Measurements from ENCODE around the gene GPR146.
A peak's percentile ranks its signal among the peaks of the same experiment; 100 is the strongest.
"Not testable (repeated sequence)": the region's sequence is repeated elsewhere in the genome, so short reads cannot be mapped to it uniquely, and the experiment has no call there.

The GPR146 gene

DNA sequence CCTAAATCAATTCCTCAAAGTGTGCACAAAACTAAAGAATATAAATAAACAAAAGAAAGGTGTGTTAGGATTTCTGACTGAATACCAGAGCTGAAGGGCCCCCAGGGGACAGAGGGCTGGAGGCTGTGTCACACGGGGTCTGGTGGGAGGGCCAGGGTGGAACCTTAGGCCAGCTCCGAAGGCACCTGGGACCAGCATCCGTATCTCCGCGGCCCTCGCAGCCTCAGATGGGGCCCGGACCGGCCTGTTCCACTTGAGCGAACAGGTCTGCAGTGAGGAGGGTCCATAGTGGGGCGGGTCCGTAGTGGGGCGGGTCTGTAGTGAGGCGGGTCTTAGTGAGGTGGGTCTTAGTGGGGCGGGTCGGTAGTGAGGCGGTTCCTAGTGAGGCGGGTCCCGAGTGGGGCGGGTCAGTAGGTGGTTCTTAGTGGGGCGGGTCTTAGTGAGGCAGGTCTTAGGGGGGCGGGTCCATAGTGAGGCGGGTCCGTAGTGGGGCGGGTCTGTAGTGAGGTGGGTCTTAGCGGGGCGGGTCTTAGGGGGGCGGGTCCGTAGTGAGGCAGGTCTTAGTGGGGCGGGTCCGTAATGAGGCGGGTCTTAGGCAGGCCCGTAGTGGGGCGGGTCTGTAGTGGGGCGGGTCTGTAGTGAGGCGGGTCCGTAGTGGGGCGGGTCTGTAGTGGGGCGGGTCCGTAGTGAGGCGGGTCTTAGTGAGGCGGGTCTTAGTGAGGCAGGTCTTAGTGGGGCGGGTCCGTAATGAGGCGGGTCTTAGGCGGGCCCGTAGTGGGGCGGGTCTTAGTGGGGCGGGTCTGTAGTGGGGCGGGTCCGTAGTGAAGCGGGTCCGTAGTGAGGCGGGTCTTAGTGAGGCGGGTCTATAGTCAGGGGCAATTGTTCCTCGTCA, 15.1 kb downstream of the GPR146 start:
- DNase-seq = no peak

DNA sequence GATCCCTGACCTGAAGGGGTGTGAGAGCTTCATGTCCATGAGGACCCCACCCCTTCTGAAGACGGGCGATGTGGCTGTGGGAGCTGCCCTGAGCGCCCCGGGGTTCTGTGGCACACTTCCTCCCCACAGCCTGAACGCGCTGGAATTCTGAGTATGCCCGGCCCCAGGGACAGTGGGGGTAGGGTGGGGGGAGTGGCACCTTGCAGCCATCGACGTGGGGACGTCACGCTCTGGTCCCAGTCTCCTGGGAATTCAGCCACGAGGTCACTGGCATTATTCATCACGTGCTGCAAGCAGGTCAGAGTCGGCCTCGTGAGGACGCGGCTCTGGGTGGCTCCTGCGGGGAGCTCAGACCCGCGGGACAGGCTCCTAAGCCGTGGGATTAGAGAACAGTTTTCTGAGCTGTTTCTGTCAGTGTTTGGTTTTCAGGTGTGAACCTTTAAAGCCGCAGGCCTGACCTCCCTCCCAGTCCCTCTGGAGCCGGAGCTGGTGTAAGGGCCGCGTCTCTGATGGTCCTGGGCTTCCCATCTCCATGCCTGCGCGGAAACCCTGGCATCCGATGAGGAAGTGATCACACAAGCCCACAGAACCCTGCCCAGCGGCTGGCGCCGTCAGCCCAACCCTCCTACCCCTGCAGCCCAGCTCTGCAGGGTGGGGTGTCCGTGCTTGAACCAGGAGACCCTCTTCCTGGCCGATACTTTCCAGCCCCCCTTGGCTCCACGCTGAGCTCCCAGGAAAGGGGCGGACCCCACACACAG, 16.1 kb downstream of the GPR146 start:
- no peak for DNase-seq

DNA sequence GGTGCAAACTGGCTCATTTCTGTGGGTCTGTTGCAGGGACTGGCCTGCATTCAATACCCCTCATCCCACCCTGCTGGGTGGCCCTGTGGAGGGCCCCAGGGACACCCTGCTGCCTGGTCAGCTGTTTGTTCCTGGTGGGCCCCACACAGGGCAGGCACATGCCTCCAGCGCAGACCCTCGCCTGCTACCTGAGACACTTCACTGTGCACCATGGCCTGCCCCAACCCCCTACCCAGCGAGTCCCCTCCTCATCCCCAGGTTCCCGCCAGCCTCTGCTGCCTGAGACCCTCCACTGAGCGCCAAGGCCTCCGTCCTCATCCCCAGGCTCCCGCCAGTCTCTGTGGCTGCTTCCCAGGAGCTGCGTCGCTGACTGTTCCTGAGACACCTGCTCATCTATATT, 16.8 kb downstream of the GPR146 start:
- no peak for DNase-seq

DNA sequence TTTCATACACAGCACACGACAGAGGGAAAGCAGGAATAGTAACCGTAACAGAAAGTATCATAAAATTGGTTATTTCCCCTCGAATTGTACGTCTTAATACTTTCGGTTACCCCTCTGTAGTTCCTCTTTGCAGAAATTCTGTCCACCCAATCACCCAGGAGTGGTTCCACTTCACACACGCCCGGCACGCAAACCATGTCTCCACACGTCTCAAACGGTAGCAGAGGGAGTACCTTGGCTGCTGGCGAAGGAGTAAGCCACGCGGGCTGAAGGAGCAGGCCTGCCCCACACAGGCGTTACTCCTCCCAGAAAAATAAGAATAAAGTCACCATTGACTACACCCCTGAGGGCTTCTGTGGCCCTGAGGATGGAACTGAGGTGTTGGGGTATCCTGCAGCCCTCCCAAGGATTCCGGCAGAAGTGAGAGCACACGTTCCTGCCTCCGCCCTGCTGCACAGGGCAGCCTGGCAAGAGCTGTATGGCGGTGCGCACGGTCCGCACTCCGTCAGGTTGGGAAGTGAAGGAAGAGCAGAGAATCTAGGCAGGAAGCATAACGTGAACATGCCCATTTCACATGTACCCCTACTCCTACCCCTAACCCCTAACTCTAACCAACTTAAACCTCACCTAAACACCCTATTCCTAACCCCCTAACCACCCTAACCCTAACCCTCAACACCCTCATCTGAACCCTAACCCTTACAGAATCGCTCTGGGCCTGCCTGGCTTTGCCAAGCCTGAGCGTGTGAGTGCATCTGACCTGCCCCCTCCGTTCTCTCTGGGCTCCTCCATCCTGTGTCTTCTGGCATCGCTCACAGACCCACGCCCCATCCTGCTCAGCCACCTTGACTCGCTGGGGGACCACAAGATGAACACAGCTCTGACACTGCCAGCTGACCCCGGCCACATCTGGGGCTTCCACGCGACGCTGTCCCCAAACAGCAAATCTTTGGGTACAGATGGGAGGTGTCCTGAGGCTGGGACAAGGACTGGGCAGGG, 18.2 kb downstream of the GPR146 start:
- no peak for DNase-seq

DNA sequence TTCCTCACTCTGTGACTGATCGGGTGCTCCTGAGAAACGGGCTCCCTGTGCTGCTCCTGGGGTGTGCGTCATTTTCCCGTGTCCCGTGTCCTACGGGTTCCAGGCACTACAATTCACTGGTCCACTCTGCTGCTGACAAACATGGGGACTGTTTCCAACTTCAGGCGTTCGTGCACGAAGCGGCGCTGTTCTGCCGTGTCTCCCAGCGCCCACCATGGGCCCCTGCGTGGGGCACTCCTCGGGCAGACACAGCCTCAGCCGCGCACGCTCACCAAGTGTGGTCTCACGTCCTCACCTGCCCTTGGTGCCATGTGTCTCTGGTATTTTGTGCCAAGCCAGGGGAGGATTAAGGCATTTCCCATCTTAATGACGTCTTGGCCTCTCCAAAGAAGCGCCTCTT, 19.0 kb downstream of the GPR146 start:
- no peak for DNase-seq

DNA sequence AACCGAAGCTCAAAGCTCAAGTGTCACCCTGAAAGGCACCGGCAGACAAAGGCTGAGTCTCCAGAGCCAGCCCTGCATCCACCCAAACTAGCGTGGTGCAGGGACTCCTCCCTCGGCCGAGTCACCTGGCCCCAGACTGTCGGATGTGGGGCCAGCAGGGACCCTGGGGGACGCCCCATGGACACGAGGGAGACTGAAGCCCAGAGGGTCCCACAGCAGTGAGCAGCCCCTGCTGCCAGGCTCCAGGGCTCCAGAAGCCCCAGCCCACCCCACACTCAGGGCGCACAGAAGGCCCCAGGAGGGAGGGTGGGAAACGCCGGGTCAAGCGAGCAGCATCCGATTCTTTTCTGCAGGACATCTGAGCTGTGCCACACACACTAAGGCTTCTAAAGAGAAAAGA, 20.2 kb downstream of the GPR146 start:
- DNase-seq = no peak

DNA sequence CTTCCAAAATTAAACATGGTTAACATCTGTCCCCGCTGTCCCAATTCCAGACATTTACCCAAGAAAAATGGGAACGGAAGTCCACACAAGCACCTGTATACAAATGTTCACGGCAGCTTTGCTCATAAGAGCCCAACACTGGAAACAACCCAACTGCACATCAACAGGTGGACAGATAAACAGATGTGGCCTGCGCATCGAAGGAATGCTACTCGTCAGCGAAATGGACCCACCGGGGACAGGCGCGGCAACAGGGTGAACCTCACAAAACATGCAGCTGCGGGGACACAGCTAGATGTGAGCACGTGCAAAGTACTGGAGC, 20.9 kb downstream of the GPR146 start:
- DNase-seq = no peak

DNA sequence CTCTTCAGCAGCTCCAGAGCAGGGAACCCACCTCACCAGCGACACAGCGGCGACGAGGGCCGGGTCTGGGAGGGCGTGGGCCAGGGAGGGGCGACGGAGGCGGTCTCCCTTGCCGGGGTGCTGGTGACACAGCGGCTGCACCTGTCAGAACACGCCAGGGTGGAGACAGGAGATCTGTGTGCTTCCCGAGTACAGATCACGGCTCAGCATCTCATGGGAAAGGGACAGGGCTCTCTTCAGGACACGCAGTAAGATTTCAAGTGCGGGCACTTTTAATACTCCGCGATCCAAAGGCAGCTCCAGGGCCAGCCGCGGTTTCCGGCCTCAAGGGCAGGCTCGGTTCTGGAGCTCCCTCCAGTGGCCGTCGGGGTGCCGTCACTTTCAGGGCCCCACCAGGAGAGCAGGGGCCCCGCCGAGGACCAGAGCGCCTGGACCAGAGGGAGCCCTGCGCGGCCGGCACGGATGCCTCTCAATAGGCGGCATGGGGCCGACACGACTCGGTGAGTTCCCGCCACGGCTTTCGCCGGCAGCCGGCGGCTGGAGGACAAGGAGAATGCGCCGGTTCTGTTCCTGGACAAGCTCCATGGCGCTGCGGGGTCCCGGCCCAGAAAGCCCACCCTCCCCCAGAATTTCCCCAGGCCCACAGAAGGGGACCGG, 21.4 kb downstream of the GPR146 start:
- peak; percentile 79 to 81 for DNase-seq

DNA sequence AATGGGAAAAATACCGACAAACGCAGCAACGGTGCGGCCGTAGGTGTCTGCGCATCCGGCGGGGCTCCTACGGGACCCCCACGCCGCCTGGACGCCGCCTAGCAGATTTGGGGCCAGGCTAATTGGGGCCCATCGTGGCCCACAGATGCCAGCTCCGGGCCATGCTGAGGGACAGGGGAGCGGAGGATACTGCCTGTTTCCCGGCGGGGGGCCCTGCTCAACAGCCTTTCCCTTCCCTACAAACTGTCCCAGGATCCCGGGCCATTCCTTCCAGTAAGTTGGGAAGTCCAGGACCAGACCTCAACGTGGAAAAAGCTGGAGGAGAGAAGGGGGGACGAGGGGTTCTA, 21.9 kb downstream of the GPR146 start:
- DNase-seq = no peak

DNA sequence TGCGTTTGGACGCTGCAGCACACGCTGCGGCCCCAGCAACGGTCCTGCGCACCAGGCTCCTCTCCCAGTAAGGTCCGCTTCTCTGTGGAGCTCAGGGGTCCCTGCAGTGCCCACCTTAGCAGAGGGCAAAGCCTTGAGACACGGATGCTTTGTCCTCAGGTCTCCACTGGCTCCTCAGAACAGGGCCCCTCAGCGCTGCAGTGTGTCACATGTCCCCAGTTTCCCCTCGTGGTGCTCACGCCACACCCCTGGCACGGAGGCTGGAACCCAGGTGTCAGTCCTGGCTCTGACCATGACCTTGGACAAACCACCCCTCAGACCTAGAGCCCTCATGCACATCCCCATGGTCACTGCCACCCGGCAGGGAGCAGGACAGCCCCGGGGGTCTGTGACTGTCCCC, 23.7 kb downstream of the GPR146 start:
- DNase-seq = no peak

DNA sequence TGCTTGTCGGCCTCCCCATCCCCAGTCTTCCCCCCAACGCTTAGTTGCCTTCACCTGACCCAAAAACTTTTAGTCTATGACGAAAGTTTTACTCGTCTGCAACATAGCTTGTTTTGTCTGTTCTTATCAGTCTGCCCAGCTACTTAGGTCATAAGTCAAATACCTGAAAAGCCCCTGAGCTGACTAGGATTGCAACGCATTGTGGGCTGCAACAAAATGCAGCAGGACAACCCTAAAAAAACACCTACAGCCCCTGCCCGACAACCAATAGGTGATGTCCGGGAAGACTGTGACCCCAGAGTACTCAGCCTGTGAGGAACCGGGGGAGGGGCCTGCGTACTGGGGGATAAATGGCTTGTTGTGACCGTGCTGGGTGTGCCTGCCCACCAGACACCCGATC, 24.3 kb downstream of the GPR146 start:
- DNase-seq = no peak

DNA sequence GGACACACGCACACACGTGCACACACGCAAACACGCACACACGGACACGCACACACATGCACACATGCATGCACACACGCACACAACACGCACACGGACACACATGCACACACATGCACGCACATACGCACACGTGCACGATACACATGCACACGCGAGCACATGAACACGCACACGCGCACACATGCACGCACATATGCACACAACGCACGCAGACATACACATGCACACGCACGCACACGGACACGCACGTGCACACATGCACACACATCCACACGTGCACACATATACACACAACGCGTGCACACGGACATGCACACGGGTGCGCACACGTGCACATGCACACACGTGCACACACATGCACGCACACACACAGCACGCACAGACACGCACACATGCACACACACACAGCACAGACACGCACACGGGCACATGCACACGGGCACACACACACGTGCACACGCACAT, 26.2 kb downstream of the GPR146 start:
- DNase-seq = no peak

DNA sequence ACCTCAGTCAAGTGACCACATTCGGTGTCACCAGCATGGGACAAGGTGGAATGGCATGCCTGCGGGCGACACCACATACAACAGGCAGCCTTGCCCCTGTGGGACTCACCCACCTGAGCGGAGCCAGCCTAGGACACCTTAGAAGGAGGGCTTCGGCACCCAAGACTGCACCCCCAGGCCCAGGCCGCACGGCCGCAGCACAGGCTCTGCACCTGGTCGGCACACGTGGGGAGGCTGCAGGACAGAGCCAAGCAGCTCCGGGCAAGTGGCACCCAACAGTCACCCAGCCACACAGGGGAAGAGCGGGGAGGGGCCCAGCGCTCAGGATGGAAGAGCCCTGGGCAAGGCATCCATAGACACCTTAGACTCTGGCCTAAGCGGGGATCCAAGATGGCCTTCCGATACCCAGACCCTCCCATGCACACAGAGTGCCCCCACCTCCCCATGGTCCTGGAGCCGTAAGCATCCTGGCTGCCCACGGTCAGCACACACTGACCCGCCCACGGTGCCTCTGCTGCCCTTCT, 27.4 kb downstream of the GPR146 start:
- no peak for DNase-seq

DNA sequence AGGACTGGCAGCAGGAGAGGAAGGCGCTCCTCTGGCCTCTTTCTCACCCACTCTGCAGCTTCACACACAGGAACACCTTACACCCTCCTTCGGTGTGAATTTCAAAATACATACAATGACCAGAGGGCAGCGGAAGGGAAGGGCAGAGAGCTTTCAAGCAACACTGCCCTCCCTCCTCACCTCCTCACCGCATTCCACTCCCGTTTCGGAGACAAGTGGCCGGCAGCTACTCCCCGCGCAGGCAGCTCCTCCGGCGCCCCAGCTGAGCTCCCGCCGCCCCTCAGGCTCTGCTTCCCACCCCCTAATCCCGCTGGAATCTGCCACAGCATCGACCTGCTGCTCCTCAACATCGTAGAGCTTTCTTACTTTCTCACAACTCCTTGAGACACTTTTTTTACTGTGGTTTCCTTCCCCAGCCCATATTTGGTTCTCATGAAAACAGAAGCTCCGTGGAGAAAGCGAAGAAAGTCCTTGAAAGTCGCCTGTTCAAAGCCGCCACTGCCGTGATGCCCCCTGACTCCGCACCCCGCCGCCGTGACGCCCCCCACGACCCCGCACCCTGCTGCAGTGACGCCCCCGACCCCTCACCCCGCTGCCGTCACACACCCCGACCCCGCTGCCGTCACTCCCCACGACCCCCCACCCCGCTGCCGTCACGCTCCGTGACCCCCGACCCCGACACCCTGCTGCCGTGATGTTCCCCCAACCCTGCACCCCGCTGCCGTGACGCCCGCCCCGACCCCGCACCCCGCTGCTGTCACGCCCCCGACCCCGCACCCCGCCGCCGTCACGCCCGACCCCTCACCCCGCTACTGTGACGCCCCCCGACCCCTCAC, 29.0 kb downstream of the GPR146 start:
- no peak for DNase-seq

DNA sequence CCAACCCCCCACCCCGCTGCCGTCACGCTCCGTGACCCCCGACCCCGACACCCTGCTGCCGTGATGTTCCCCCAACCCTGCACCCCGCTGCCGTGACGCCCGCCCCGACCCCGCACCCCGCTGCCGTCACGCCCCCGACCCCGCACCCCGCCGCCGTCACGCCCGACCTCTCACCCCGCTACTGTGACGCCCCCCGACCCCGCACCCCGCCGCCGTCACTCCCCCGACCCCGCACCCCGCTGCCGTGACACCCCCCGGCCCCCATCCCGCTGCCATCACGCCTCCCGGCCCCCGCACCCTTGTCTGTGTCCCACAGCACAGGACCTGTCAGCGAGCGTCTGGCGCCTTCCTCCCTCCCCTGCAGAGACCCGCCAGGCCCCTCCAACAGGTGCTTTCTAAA, 29.7 kb downstream of the GPR146 start:
- not testable (repeated sequence) for DNase-seq

DNA sequence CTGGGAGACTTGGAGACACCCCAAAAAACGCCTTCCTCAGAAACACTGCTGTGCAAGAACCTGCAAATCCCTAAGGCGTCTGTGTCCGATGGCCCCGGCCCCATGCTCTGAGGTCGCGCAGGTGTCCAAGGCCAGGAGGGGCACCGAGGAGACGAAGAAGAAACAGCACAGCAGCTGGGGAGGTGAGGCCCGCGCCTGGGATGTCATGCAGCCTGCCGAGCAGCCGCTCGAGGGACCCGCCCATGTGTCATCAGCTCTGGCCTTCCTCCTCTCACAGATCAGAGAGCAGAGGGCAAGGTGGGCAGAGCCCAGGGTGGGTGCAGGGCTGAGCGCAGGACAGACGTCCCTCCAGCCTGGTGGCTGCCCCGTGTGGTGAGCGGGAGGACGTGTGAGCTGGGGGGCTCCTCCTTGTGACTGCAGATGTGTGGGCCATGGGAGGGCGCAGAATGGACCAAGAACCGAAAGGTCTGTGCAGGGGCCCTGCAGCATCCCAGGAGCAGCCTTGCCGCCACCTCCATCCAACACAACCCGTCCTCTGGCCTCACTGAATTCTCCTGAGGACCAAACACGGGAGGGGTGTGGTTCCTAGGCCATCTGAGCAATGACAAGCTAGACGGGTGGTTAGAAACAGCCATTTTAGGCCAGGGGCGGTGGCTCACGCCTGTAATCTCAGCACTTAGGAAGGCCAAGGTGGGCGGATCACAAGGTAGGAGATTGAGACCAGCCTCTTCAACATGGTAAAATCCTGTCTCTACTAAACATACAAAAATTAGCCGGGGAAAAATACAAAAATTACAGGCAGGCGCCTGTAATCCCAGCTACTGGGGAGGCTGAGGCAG, 30.5 kb downstream of the GPR146 start:
- DNase-seq = no peak

DNA sequence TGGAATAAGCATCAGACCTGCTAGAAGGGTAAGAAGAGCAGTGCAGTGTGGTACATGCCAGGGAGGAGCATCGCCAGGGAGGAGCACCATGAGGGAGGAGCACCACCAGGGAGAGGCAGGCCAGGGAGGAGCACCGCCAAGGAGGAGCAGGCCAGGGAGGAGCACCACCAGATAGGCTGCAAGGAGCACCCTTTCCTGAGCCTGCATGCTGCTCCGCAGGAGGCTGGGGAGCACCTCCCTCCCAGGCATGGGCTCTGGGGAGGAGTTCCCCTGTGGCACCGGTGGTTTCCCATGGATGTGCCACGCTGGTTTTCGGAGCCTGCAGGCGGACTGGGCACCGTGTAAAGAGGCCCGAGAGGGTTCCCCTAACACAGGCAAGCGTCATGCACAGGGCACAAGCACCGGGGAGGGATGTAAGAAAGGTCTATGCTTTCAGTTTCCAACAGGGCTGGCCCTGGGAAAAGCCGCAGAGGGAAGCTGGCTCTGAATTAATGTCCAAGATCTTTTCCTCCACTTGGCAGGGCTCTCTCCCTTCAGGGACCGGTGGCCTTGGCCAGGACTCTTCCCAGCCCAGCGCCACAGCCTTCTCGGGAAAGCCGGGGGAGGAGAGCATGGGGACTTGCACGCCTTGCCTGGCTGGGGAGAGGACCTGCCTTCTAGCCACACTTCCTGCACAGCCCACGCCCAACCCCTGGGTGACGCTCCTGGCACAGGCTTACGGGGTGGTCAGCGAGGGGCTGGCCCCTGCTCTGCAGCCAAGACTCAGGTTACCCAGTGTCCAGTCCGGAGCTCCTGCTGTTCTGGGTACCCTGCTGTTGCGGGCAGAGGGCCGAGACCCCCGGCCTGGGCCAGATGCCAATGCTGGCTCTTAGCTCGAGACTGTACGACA, 32.1 kb downstream of the GPR146 start:
- DNase-seq = no peak

DNA sequence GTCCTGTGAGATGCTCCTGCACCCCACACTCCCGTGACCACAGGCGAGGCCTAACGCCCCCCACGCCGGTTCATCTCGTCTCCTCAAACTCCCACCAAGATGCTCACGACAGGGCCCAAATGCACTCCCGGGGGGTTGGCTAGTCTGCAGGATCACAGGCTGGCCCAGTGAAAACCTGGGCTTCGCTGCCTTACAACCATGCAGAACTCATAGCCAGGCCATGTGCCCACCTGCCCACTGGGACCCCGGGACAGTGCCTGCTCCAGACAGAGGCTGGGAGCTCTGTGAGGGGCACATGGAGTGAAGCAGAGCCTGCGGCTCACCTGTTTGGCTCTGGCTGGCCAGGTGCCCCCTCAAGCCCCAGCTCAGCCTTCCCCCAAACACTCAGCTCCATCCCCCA, 34.2 kb downstream of the GPR146 start:
- DNase-seq = no peak

DNA sequence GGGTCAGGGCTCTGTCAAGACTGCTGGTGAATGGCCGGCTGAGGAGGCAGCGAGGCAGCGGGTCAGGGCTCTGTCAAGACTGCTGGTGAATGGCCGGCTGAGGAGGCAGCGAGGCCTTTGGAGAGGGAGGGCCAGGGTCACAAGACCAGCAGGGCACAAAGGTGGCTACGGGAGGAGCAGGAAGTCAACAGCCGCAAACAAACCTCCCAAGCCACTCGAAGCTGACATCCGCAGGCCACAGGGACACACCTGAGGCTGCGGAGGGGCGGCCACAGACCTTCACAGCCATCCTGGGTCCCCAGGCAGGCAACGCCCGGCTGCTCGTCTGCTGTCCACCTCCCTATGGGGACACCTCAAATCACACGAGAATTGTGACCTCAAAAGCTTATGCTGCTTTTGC, 34.6 kb downstream of the GPR146 start:
- DNase-seq = no peak
